Adrenal gland (tissue), 12 donors: ENCODE results near the gene ACACB. TPM values are rescaled to one million over a fixed set of nuclear protein-coding genes. Genes with fewer than 3 reads are reported as not detected.

Experiments
- DNase-seq, 7 donors: peaks; one replicate each; pipeline ENCODE4 v3.0.0-alpha.2; 2019 to 2020
- H3K27ac ChIP-seq, 5 donors: fragments of 200-600 bp; sonication (generic) in 4 of 5; 1 replicate in 3 of 5; 2 replicates in 2 of 5; pipeline versions ENCODE4 v1.5.1 to v1.8.0; 2016 to 2020; ENCODE audit warnings: mild to moderate bottlenecking in 1 of 5
- H3K27me3 ChIP-seq: fragments of 200-600 bp; 2 replicates; pipeline ENCODE4 v1.8.0; 2021
- H3K36me3 ChIP-seq, 2 donors: fragments of 200-600 bp; replicated peaks in 1 of 2; 1 replicate in 1 of 2; 2 replicates in 1 of 2; pipeline versions ENCODE4 v1.5.1 to v1.8.0; 2018 to 2022
- H3K4me1 ChIP-seq, 2 donors: fragments of 200-600 bp; replicated peaks in 1 of 2; 1 replicate in 1 of 2; 2 replicates in 1 of 2; pipeline versions ENCODE4 v1.5.1 to v1.8.0; 2018 to 2021
- H3K4me3 ChIP-seq, 4 donors: fragments of 200-600 bp; sonication (generic) in 3 of 4; one replicate each; pipeline ENCODE4 v1.5.1; 2016 to 2018
- H3K9me3 ChIP-seq, 3 donors: fragments of 200-600 bp; sonication (generic) in 1 of 3; replicated peaks in 1 of 3; 1 replicate in 2 of 3; 2 replicates in 1 of 3; pipeline versions ENCODE4 v1.5.1 to v1.8.0; 2016 to 2021
- POLR2A ChIP-seq, 2 donors: fragments of 450-650 bp; IDR thresholded peaks; one replicate each; pipeline ENCODE4 v1.6.1; 2017; ENCODE audit warnings: antibody characterized with exemption in 2 of 2, mild to moderate bottlenecking in 2 of 2, moderate library complexity in 1 of 2
- WGBS, 4 donors: extraction: QIAGEN DNeasy Blood & Tissue Kit in 2 of 4; methylation state at CpG; one replicate each; pipeline versions ENCODE4 v1.1.5 to v1.1.7; 2013 to 2017; 5-methylcytosine and 5-hydroxymethylcytosine counted together
- intact Hi-C, 2 donors: fragments of 100-400 bp; cut with DNase I; formaldehyde crosslinking; loops; one replicate each; pipeline versions ENCODE4 v1.14.1 to v1.15.0; 2022 to 2023
- polyA plus RNA-seq, 3 donors: library from polyadenylated mRNA; stranded (reverse); fragments of 200-250 nt in 2 of 3; fragments of 350-450 nt in 1 of 3; fragmentation: Illumina TruSeq in 1 of 3; extraction: RNeasy Lipid Tissue Mini Kit (QIAGEN cat#74804) in 1 of 3; gene quantifications; one replicate each; pipeline ENCODE4 v1.2.3, GENCODE V29; 2013 to 2014
- total RNA-seq, 9 donors: library from RNA; depleted of rRNA in 4 of 9; stranded (reverse); fragments of >200 nt in 4 of 9; fragments of 120-200 nt in 1 of 9; fragmentation: NEBNext Ultra II Directional in 1 of 9; extraction: Animal tissue kit (Norgen Biotek cat#: 25700) in 1 of 9; gene quantifications; one replicate each; pipeline versions ENCODE4 v1.1.0 to v1.2.4, GENCODE V29; 2013 to 2023
- TF ChIP-seq, protein P1 (sequence below), 6 experiments: fragments of 450-650 bp in 4 of 6; fragments of 200-600 bp in 2 of 6; sonication (generic) in 1 of 6; IDR thresholded peaks; 1 replicate in 5 of 6; 2 replicates in 1 of 6; pipeline versions ENCODE4 v1.5.1 to v1.8.0; 2016 to 2021; ENCODE audit warnings: antibody characterized with exemption in 6 of 6, mild to moderate bottlenecking in 2 of 6, moderate library complexity in 1 of 6
- donor health status: healthy with polysubstance abuse.
- donor health status: Bipolar disorder and iron deficiency.
- donor health status: DM: yes; HTN: yes; CAD: no.
- donor health status: DM: no; HTN: no; CAD: no.
- donor health status: DM: no; HTN: no; CAD: no.
- donor health status: DM: yes; HTN: yes; CAD: no.

Gene ACACB
- total and polyA plus RNA-seq, 12 donors: 35.5 to 143 (median 65.7) TPM

DNA sequence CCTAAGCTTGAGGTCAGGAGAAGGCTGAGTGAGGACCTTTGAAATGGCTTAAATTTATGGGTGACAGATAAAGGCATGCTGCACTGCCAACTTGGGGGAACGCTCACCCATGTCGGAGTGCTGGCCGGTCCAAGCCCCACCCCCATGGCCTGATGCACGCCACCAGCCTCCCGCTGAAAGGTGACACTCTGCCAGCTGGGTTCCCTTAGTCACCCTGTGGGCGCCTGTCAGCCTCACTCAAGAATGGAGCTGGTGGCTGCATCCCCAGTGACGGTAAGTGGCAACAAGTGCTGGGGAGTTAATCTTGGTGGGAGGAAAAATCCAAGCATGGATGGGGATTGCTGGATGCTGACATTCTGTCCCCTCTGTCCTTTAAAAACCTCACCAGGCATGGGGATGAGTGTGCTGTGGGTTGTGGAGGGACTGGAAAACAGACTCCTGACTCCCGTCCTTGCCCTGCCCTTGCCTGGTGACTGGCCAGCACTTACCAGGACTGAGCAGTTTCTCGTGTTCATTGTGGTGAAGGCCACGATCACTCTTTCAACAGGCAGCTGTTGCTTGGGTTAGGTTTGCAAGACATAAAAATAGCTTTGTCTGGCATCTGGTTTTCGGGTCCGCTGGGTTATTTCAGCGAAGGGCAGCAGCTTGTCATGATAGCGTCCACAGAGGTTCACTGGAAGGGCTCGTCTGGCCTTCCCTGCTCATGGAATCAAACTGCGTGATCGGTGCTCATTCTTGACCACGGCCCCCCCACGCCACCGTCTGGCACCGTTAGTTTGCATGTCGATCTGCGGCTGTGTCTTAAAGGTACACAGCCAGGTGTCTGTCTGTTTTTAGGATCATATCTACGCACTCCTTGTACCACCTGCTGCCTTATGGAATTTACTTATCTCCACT is 15.0 kb downstream of the ACACB start:
- peak overlapping the region in 1 of 4 donors; percentile 35 for H3K4me3 ChIP-seq
- intact Hi-C loops: no loop called here
- no peaks in the 10 kb centered on the region for H3K36me3 ChIP-seq
- H3K9me3 ChIP-seq: no peaks in the 10 kb centered on the region
- no peaks in the 10 kb centered on the region for H3K27me3 ChIP-seq
- peak overlapping the region; percentile 75 to 92 (median 89) for H3K27ac ChIP-seq
- peak in 1 of 2 donors; percentile 74 for TF ChIP-seq POLR2A (IDR thresholded peaks at IDR 0.05)
- TF ChIP-seq, protein P1, sequence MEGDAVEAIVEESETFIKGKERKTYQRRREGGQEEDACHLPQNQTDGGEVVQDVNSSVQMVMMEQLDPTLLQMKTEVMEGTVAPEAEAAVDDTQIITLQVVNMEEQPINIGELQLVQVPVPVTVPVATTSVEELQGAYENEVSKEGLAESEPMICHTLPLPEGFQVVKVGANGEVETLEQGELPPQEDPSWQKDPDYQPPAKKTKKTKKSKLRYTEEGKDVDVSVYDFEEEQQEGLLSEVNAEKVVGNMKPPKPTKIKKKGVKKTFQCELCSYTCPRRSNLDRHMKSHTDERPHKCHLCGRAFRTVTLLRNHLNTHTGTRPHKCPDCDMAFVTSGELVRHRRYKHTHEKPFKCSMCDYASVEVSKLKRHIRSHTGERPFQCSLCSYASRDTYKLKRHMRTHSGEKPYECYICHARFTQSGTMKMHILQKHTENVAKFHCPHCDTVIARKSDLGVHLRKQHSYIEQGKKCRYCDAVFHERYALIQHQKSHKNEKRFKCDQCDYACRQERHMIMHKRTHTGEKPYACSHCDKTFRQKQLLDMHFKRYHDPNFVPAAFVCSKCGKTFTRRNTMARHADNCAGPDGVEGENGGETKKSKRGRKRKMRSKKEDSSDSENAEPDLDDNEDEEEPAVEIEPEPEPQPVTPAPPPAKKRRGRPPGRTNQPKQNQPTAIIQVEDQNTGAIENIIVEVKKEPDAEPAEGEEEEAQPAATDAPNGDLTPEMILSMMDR (IDR thresholded peaks at IDR 0.05): no peak
- H3K4me1 ChIP-seq: peaks cover 28 to 40% of the 10 kb centered on the region in 2 donors
- 35 to 61% (median 46%) methylated on average over 20 to 24 of the region's 24 CpGs for WGBS, 4 donors
- DNase-seq: peak; percentile 87 to 95 (median 94)

DNA sequence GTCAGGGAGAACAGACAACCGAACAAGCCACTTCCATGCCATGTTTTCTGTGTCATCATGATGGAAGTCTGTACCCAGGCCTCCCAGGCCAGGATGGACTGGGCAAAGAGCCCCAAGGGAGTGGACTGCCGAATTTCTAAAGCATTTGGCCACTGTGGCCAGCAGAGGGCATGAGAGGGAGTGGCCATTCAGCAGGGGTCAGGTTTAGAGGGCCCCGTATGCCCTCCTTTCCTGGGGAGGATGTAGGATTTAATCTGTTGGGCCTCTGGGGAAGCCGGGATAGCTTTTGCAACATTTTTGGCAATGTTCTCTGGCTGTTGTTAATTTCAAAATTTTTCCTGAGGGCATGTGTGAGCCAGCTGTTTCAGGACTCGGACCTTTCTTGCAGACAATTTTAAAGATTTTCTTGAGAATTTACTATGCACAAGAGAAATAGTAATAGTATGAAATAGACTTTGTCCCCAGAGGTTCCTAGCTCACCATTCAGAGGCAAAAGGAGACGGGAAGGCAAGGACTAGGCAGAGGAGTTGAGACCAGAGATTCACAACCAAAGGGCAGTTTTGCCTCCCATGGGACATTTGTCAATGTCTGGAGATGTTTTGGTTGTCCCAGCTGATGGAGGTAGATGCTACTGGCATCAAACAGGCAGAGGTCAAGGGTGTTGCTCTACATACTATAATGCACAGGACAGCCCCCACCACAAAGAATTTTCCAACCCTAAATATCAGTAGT is 18.0 kb downstream of the ACACB start:
- Histone ChIP-seq H3K27ac (peak overlapping the region in 4 of 5 donors; percentile 47 to 71 (median 60)), H3K9me3 (no peaks in the 10 kb centered on the region), H3K27me3 (no peaks in the 10 kb centered on the region), H3K4me1 (peaks cover 48 to 50% of the 10 kb centered on the region in 2 donors), H3K4me3 (no peak overlapping the region), H3K36me3 (no peaks in the 10 kb centered on the region)
- WGBS, 4 donors: 28 to 44% (median 34%) methylated on average over 6 of the region's 6 CpGs
- intact Hi-C loops: no loop called here
- TF ChIP-seq, protein P1 (IDR thresholded peaks at IDR 0.05): peak; percentile 41 to 70 (median 58)
- TF ChIP-seq POLR2A (IDR thresholded peaks at IDR 0.05): no peak
- DNase-seq: peak in 6 of 7 donors; percentile 64 to 85 (median 78)

DNA sequence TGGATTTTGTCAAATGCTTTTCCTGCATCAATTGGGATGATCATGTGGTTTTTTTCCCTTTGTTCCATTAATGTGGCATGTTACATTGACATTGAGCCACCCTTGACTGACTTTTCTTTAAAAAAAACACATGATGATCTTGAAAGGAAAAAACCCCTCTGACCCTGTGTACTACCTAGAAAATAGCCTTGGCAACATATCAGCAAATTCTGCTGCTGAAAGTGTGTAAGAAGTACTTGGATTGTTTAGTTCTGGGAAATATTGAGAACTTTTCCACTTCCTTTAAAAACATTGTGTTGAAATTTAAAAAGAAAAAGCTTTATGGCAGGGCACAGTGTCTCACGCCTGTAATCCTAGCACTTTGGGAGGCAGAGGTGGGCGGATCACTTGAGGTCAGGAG is 20.7 kb downstream of the ACACB start:
- peak in 1 of 7 donors; percentile 14 for DNase-seq
- Histone ChIP-seq H3K9me3 (no peaks in the 10 kb centered on the region), H3K4me1 (peaks cover 37 to 46% of the 10 kb centered on the region in 2 donors), H3K36me3 (no peaks in the 10 kb centered on the region), H3K27ac (peak overlapping the region in 3 of 5 donors; percentile 50 to 67 (median 56)), H3K4me3 (no peak overlapping the region), H3K27me3 (no peaks in the 10 kb centered on the region)
- WGBS, 4 donors: 46 to 77% (median 60%) methylated on average over 2 of the region's 2 CpGs
- intact Hi-C loops: no loop called here
- TF ChIP-seq, protein P1 (IDR thresholded peaks at IDR 0.05): no peak
- TF ChIP-seq POLR2A (IDR thresholded peaks at IDR 0.05): no peak

DNA sequence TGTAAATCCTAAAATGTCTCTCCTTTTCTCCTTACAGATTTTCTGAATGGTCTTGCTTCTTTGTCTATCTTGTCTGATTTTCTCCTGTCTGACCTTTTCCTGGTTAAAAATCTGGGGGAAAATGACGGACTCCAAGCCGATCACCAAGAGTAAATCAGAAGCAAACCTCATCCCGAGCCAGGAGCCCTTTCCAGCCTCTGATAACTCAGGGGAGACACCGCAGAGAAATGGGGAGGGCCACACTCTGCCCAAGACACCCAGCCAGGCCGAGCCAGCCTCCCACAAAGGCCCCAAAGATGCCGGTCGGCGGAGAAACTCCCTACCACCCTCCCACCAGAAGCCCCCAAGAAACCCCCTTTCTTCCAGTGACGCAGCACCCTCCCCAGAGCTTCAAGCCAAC is 23.0 kb downstream of the ACACB start:
- peak in 2 of 7 donors; percentile 17 to 37 for DNase-seq
- no peaks in the 10 kb centered on the region for H3K27me3 ChIP-seq
- peaks cover 32 to 51% of the 10 kb centered on the region in 2 donors for H3K4me1 ChIP-seq
- H3K9me3 ChIP-seq: no peaks in the 10 kb centered on the region
- WGBS, 4 donors: 83 to 92% (median 90%) methylated on average over 8 to 9 of the region's 9 CpGs
- H3K27ac ChIP-seq: peak overlapping the region in 4 of 5 donors; percentile 46 to 72 (median 63)
- no peak overlapping the region for H3K4me3 ChIP-seq
- TF ChIP-seq, protein P1 (IDR thresholded peaks at IDR 0.05): no peak
- H3K36me3 ChIP-seq: no peaks in the 10 kb centered on the region
- intact Hi-C loops: no loop called here
